ENCODE data around the gene HYLS1.

GRCh38 chr11:125869521-125869920 lies 17.9 kb upstream of the HYLS1 start:
- TF ChIP-seq CTCF (IDR thresholded peaks at IDR 0.05; ENCODE audit: insufficient read depth, low read length) (no peak), POLR2AphosphoS5 (IDR thresholded peaks at IDR 0.05; ENCODE audit: low read depth) (no peak), REST (IDR thresholded peaks at IDR 0.05; ENCODE audit: insufficient replicate concordance, low read depth) (no peak), GABPA (IDR thresholded peaks at IDR 0.05; ENCODE audit: low read depth) (no peak)

All from HL-60 (cell line).